Neural progenitor cell (in vitro differentiated cells): ENCODE results near the gene STRIT1. TPM values are rescaled to one million over a fixed set of nuclear protein-coding genes. Genes with fewer than 3 reads are reported as not detected.

Experiments
- DNase-seq: peaks from one replicate; pipeline ENCODE4 v3.0.0-alpha.2; 2016; ENCODE audit warnings: low spot score
- H2AFZ ChIP-seq: fragments of 200-600 bp; sonication (generic); replicated peaks from 2 replicates; pipeline ENCODE4 v1.6.1; 2016; ENCODE audit warnings: antibody characterized with exemption
- H3F3A ChIP-seq: fragments of 200-600 bp; sonication (generic); 2 replicates; pipeline ENCODE4 v1.6.1; 2016; ENCODE audit warnings: antibody characterized with exemption, low read depth
- H3K27ac ChIP-seq: fragments of 200-600 bp; sonication (generic); 2 replicates; pipeline ENCODE4 v1.5.1; 2016; ENCODE audit warnings: mild to moderate bottlenecking
- H3K27me3 ChIP-seq: fragments of 200-600 bp; sonication (generic); 2 replicates; pipeline ENCODE4 v1.6.1; 2016; ENCODE audit warnings: mild to moderate bottlenecking, moderate library complexity
- H3K36me3 ChIP-seq: fragments of 200-600 bp; sonication (generic); 2 replicates; pipeline ENCODE4 v1.5.1; 2016
- H3K4me1 ChIP-seq: fragments of 200-600 bp; sonication (generic); 2 replicates; pipeline ENCODE4 v1.6.1; 2016; ENCODE audit warnings: mixed run types
- H3K4me2 ChIP-seq: fragments of 200-600 bp; sonication (generic); 2 replicates; pipeline ENCODE4 v1.6.1; 2016
- H3K4me3 ChIP-seq: fragments of 200-600 bp; sonication (generic); 2 replicates; pipeline ENCODE4 v1.5.1; 2016
- H3K79me2 ChIP-seq: fragments of 200-600 bp; sonication (generic); 2 replicates; pipeline ENCODE4 v1.6.1; 2016; ENCODE audit warnings: low read depth
- H3K9ac ChIP-seq: fragments of 200-600 bp; sonication (generic); 2 replicates; pipeline ENCODE4 v1.6.1; 2016
- H3K9me3 ChIP-seq: fragments of 200-600 bp; sonication (generic); 2 replicates; pipeline ENCODE4 v1.5.1; 2016; ENCODE audit warnings: low read depth
- H4K20me1 ChIP-seq: fragments of 200-600 bp; sonication (generic); 2 replicates; pipeline ENCODE4 v1.6.1; 2016; ENCODE audit warnings: low read depth
- H3K27ac Mint-ChIP-seq: 3 replicates; pipeline ENCODE4 v1.8.0; 2021; ENCODE audit warnings: mixed read lengths
- H3K27me3 Mint-ChIP-seq: 2 replicates; pipeline ENCODE4 v1.8.0; 2022; ENCODE audit warnings: low read depth, mild to moderate bottlenecking, inconsistent platforms, moderate library complexity, mixed read lengths; ENCODE audit not compliant: insufficient read depth
- H3K36me3 Mint-ChIP-seq: 3 replicates; pipeline ENCODE4 v1.8.0; 2021; ENCODE audit warnings: mixed read lengths
- H3K4me1 Mint-ChIP-seq: 3 replicates; pipeline ENCODE4 v1.8.0; 2021; ENCODE audit warnings: mixed read lengths
- H3K4me3 Mint-ChIP-seq: 3 replicates; pipeline ENCODE4 v1.8.0; 2021; ENCODE audit warnings: mild to moderate bottlenecking, moderate library complexity, mixed read lengths
- H3K9me3 Mint-ChIP-seq: 3 replicates; pipeline ENCODE4 v1.8.0; 2020; ENCODE audit warnings: mixed read lengths
- EZH2 ChIP-seq: fragments of 200-600 bp; sonication (generic); IDR thresholded peaks from 2 replicates; pipeline ENCODE4 v1.6.1; 2017; ENCODE audit warnings: antibody characterized with exemption, mild to moderate bottlenecking, moderate library complexity
- EZH2phosphoT487 ChIP-seq: fragments of 200-600 bp; sonication (generic); IDR thresholded peaks from 2 replicates; pipeline ENCODE4 v1.6.1; 2017; ENCODE audit warnings: antibody characterized with exemption
- total RNA-seq: library from RNA; depleted of rRNA; stranded (reverse); fragments of >200 nt; gene quantifications from 2 replicates; pipeline ENCODE4 v1.2.3, GENCODE V29; 2015; ENCODE audit warnings: low replicate concordance
- TF ChIP-seq, protein P1 (sequence below): fragments of 200-600 bp; sonication (generic); IDR thresholded peaks from 2 replicates; pipeline ENCODE4 v1.5.1; 2017; ENCODE audit warnings: antibody characterized with exemption, mild to moderate bottlenecking

The STRIT1 gene
- total RNA-seq, 1 donor from 2014 or later: not detected

- Histone ChIP-seq H2AFZ (no peak overlapping the region), H3K4me2 (no peak overlapping the region), H3K27ac (no peak overlapping the region), H3K36me3 (no peaks in the 10 kb centered on the region), H3F3A (no peaks in the 10 kb centered on the region), H3K27me3 (no peaks in the 10 kb centered on the region), H3K9ac (no peak overlapping the region), H3K4me1 (no peaks in the 10 kb centered on the region), H3K4me3 (no peak overlapping the region), H3K9me3 (no peaks in the 10 kb centered on the region), H4K20me1 (no peaks in the 10 kb centered on the region), H3K79me2 (no peaks in the 10 kb centered on the region)
- Mint-ChIP-seq H3K4me1 (no peaks in the 10 kb centered on the region), H3K27me3 (no peaks in the 10 kb centered on the region), H3K27ac (no peak overlapping the region), H3K4me3 (no peak overlapping the region), H3K36me3 (no peaks in the 10 kb centered on the region), H3K9me3 (no peaks in the 10 kb centered on the region)
- no peak for TF ChIP-seq EZH2phosphoT487
- TF ChIP-seq, protein P1, sequence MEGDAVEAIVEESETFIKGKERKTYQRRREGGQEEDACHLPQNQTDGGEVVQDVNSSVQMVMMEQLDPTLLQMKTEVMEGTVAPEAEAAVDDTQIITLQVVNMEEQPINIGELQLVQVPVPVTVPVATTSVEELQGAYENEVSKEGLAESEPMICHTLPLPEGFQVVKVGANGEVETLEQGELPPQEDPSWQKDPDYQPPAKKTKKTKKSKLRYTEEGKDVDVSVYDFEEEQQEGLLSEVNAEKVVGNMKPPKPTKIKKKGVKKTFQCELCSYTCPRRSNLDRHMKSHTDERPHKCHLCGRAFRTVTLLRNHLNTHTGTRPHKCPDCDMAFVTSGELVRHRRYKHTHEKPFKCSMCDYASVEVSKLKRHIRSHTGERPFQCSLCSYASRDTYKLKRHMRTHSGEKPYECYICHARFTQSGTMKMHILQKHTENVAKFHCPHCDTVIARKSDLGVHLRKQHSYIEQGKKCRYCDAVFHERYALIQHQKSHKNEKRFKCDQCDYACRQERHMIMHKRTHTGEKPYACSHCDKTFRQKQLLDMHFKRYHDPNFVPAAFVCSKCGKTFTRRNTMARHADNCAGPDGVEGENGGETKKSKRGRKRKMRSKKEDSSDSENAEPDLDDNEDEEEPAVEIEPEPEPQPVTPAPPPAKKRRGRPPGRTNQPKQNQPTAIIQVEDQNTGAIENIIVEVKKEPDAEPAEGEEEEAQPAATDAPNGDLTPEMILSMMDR: no peak
- no peak for DNase-seq
Observed at GRCh38 chr3:155303540-155304097, 10.1 kb upstream of the STRIT1 start.

GRCh38 chr3:155302891-155303290, 9.4 kb upstream of the STRIT1 start:
- Mint-ChIP-seq H3K4me1 (no peaks in the 10 kb centered on the region), H3K27ac (no peak overlapping the region), H3K9me3 (peaks cover 4% of the 10 kb centered on the region), H3K27me3 (peaks cover under 1% of the 10 kb centered on the region), H3K4me3 (no peak overlapping the region), H3K36me3 (no peaks in the 10 kb centered on the region)
- no peak for DNase-seq
- TF ChIP-seq, protein P1: no peak
- TF ChIP-seq EZH2 (no peak), EZH2phosphoT487 (no peak)
- Histone ChIP-seq H3K9ac (no peak overlapping the region), H3K27me3 (no peaks in the 10 kb centered on the region), H3K79me2 (no peaks in the 10 kb centered on the region), H4K20me1 (no peaks in the 10 kb centered on the region), H3K36me3 (no peaks in the 10 kb centered on the region), H3K4me2 (no peak overlapping the region), H3K9me3 (no peaks in the 10 kb centered on the region), H3K27ac (no peak overlapping the region), H3K4me1 (no peaks in the 10 kb centered on the region), H3F3A (no peaks in the 10 kb centered on the region), H3K4me3 (no peak overlapping the region), H2AFZ (no peak overlapping the region)

GRCh38 chr3:155302481-155302880, 9.0 kb upstream of the STRIT1 start:
- DNase-seq: no peak
- Histone ChIP-seq H3K27ac (no peak overlapping the region), H3K4me1 (no peaks in the 10 kb centered on the region), H3K9ac (no peak overlapping the region), H3K4me3 (no peak overlapping the region), H3F3A (no peaks in the 10 kb centered on the region), H3K27me3 (no peaks in the 10 kb centered on the region), H3K4me2 (no peak overlapping the region), H2AFZ (no peak overlapping the region), H4K20me1 (no peaks in the 10 kb centered on the region), H3K79me2 (no peaks in the 10 kb centered on the region), H3K9me3 (no peaks in the 10 kb centered on the region), H3K36me3 (no peaks in the 10 kb centered on the region)
- Mint-ChIP-seq H3K27ac (no peak overlapping the region), H3K27me3 (peaks cover 4% of the 10 kb centered on the region), H3K4me1 (no peaks in the 10 kb centered on the region), H3K36me3 (no peaks in the 10 kb centered on the region), H3K4me3 (no peak overlapping the region), H3K9me3 (peaks cover 8% of the 10 kb centered on the region)
- TF ChIP-seq EZH2 (no peak), EZH2phosphoT487 (no peak)
- TF ChIP-seq, protein P1: no peak
